Choroid plexus epithelial cell (primary cell): ENCODE measurements around the gene CRY2.

Experiments
- DNase-seq: peaks from one replicate; pipeline ENCODE4 v3.0.0-alpha.2; 2010; ENCODE audit warnings: low read depth
- H3K4me3 ChIP-seq: 2 replicates; pipeline ENCODE4 v1.5.1; 2011; ENCODE audit warnings: low read depth, mild to moderate bottlenecking, control low read depth, low read length, moderate library complexity
- CTCF ChIP-seq: conservative IDR thresholded peaks from 2 replicates; pipeline ENCODE4 v1.5.1; 2011; ENCODE audit warnings: low read depth, mild to moderate bottlenecking, control low read depth, inconsistent platforms, low read length, moderate library complexity

Gene CRY2

GRCh38 chr11:45844822-45845578 is 2.3 kb upstream of the CRY2 start:
- DNase-seq = no peak

GRCh38 chr11:45846174-45846675 is 1.1 kb upstream of the CRY2 start:
- H3K4me3 ChIP-seq = no peak overlapping the region
- TF ChIP-seq CTCF = no peak

More at GRCh38 chr11:45844822-45845578, 2.3 kb upstream of the CRY2 start:
- no peak for TF ChIP-seq CTCF
- H3K4me3 ChIP-seq = no peak overlapping the region

GRCh38 chr11:45847911-45848316 is 639 bp downstream of the CRY2 start:
- peak overlapping the region; percentile 91 for H3K4me3 ChIP-seq
- DNase-seq = peak; percentile 76
- peak; percentile 44 for TF ChIP-seq CTCF

More at GRCh38 chr11:45846174-45846675, 1.1 kb upstream of the CRY2 start:
- DNase-seq = no peak

GRCh38 chr11:45848654-45849081 is 1.4 kb downstream of the CRY2 start:
- H3K4me3 ChIP-seq = peak overlapping the region; percentile 91
- TF ChIP-seq CTCF = no peak
- DNase-seq = no peak

GRCh38 chr11:45850446-45850845 is 3.2 kb downstream of the CRY2 start:
- H3K4me3 ChIP-seq = no peak overlapping the region
- no peak for TF ChIP-seq CTCF

GRCh38 chr11:45851228-45851627 is 4.0 kb downstream of the CRY2 start:
- TF ChIP-seq CTCF = no peak
- H3K4me3 ChIP-seq = no peak overlapping the region
- no peak for DNase-seq

More at GRCh38 chr11:45850446-45850845, 3.2 kb downstream of the CRY2 start:
- DNase-seq = peak; percentile 21
